GM19099 (cell line): ENCODE results near the gene BAD.

ENCODE experiments used
- POLR2A ChIP-seq: IDR thresholded peaks from 3 replicates; pipeline ENCODE4 v1.6.1; 2011; ENCODE audit warnings: low read depth; ENCODE audit not compliant: insufficient read length; ENCODE audit errors: extremely low read depth

The BAD gene

GRCh38 chr11:64230171-64230984, 54.1 kb downstream of the BAD start, which contains the start of gene DNAJC4:
TSS of gene DNAJC4 (plus strand) at chr11:64230548. CDS start at chr11:64230855, 307 bp downstream.
- peak; percentile 67 for TF ChIP-seq POLR2A

- no peak for TF ChIP-seq POLR2A
Observed at GRCh38 chr11:64229744-64230170, 54.7 kb downstream of the BAD start.

GRCh38 chr11:64229090-64229743, 55.2 kb downstream of the BAD start:
- TF ChIP-seq POLR2A: no peak

- no peak for TF ChIP-seq POLR2A
Observed at GRCh38 chr11:64227405-64227956, 57.0 kb downstream of the BAD start.

GRCh38 chr11:64226507-64227051, 57.9 kb downstream of the BAD start:
- peak; percentile 35 for TF ChIP-seq POLR2A

GRCh38 chr11:64225608-64226506, 58.6 kb downstream of the BAD start, which contains the start of the genes NUDT22 and TRPT1:
TSS of gene NUDT22 (plus strand) at chr11:64226274. CDS start at chr11:64226653, 379 bp downstream.
TSS of gene TRPT1 (minus strand) at chr11:64226186. CDS start at chr11:64225860, 326 bp downstream.
- TF ChIP-seq POLR2A: peak; percentile 74

- peak; percentile 40 for TF ChIP-seq POLR2A
Observed at GRCh38 chr11:64224891-64225607, 59.4 kb downstream of the BAD start.

- TF ChIP-seq POLR2A: peak; percentile 44
Observed at GRCh38 chr11:64224151-64224890, 60.1 kb downstream of the BAD start.

GRCh38 chr11:64223001-64223651, 61.3 kb downstream of the BAD start:
- TF ChIP-seq POLR2A: peak; percentile 33

- no peak for TF ChIP-seq POLR2A
Observed at GRCh38 chr11:64222651-64223000, 61.8 kb downstream of the BAD start.

GRCh38 chr11:64220798-64221197, 63.7 kb downstream of the BAD start:
- TF ChIP-seq POLR2A: no peak

GRCh38 chr11:64220271-64220670, 64.2 kb downstream of the BAD start:
- TF ChIP-seq POLR2A: no peak
